GM21447 (cell line): ENCODE results near the gene EPS8L2.

Experiments used
- ATAC-seq: cut with Tn5 transposase; IDR thresholded peaks from one replicate; pipeline ENCODE4 v1.9.1; 2021; ENCODE audit not compliant: unreplicated experiment

The EPS8L2 gene

DNA sequence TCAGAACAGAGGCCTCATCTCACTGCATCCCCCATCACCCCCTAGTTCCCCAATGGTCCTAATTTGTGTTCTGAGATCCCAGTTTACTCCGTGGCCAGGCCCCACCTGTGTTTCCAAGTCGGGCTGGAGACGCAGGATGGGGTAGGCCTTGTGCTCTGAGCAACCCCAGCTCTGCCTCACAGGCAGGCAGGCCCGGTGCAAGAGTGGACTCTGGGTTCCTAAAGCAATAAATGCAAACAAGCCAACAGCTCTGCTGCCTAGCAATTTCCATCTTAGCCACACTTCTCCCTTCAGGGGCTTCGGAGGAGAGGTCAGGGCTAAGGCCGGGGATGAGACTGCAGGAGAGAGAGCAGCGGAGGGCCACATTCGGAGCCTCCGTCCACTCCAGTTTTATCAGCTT is 2.5 kb upstream of the EPS8L2 start:
- no peak for ATAC-seq

DNA sequence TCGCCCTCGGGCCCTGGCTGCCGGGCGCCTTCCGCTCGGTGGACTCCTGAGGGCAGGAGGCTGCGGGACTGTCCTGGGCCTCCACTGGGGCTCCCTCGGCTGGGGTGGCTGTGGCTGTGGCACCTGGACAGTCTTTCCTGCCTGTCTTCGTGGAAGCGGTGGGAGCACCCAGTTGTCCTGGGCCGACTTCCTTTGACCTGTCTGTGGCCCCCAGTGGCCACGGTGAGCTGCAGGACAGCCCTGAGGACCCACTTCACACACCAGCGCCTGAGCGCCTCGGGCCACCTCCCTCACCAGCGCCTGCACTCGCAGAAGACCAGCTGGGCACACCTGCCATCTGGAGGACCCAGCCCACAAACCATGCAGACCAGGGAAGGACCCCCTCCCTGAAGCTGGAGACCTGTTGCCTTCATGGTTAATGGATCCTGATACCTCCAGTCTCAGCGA is 1.8 kb upstream of the EPS8L2 start:
- no peak for ATAC-seq

DNA sequence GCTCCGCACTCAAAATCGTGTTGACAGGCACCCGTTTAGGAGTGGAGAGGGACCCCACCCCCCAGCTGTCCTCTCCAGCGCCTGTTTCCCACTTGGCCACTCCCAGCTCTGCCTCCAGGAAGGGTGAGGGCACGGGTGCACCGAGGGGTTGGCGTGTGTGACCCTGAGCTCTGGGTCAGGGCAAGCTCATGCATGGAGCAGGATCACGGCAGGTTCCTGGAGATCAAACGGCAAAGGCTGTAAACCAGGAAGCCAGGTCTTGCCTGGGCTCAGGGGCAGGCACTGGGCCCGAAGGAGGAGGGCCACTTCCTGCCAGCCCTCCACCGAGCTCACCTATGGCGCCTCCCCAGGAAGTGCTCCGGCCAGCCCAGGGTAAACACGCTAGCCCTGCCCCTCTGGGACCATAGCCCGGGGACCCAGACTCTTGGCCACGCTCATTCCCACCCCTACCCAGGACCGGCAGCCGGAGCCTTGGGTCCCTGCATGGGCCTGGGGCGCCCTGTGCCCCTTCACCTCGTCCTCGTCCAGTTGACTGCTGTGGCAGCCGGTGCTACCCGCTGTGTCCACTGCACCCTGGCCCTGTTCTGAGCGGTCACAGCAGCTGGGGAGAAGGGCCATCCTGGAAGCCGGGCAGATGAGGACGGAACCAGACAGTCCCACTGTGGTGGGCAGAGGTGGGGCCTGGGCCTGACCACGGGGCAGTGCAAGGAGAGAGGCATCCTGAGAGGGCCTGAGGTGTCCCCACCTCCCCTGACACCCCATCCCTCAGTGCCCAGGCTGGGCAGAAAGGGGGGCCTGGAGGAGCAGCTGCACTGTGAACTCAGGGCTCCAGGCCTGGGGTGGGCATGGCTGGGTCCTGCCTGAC is 1.0 kb upstream of the EPS8L2 start:
- ATAC-seq = no peak

DNA sequence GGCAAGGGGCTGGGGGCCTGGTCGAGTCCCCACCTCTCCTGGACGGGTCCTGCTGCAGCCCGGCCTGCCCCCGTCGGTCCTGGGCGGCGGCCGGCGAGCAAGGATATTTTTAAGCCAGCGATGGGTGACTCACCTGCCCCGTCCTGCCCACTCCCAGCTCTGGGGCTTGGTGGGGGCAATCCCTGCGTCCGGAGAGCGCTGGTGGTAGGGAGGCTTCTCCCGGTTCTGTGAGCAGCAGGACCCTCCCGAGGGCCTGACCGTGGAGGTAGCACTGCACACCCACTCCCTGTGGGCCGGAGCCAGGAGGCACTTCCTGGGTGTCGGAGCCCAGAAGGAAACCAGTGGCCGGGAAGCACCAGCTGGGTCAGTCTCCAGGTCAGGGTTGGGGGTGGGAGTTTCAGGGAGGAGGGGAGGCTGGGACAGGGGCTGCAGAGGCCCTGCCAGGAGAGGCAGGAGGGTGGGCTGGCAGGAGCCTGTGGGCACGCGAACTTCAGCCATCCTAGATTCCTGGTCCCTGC is 467 bp downstream of the EPS8L2 start:
- no peak for ATAC-seq

DNA sequence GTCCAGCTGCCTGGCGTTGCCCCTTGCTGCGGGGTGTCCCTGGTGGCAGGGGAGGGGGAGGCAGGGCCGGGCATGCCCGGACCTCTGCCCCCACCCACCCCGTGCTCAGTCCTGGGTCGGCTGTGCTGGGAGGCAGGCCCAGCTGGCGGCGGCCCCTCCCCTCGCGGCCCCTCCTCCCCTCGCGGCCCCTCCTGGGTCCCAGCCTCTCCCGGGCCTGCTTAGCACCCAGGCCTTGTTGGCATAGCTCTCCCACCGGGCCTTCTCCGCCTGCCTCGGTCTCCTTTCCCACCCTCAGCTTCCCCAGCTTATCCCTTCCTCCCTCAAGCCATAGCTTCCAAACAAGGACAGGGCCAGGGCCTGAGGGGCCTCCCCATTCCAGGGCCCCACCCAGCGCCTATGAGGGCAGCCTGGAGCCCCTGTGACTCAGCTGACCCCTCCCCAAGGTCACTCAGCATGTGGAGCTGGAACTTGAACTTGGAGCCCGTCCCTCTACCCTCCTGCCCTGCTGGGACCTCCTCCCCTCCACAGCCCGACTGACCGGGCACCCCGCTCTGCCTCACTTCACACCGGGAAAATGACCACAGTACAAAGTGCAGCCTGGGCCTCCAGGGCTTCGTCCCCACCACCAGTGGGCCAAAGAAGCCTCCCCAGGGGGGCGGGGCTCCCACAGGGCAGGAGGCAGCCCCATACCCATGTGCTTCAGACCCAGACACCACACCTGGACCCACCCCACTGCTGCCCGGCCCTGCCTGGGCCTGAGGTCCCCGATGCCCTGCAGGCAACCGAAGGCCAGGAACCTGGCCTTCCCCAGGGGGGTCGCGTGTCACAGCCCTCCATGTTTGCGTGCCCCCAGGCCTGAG is 1.2 kb downstream of the EPS8L2 start:
- no peak for ATAC-seq

DNA sequence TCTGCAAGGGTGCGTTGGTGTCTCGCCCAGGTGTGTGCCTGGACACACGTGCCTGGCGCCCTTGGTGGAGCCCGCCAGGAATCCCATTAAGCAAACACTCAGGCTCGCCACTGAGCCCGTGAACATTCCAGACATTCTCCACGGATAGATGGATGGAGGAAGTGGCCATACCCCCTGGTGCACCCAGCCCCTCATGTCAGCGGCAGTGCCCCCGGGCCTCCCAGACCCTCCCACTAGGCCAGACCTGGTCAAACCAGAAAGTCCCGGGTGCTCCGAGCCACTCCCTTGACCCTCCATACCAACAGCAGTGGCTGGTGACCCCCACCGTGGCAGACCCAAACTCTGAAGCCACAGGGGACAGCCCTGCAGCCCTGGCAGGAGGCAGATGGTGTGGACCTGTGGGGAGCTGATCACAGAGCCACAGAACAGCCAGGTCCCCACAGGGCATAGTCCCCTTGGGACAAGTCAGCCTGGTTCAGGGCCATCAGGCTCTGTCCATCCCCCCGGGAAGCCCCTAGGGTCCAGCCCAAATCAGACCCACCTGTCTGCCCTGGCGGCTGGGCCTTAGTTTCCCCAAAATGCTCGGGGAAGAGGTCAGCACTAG is 1.9 kb downstream of the EPS8L2 start:
- ATAC-seq = no peak

DNA sequence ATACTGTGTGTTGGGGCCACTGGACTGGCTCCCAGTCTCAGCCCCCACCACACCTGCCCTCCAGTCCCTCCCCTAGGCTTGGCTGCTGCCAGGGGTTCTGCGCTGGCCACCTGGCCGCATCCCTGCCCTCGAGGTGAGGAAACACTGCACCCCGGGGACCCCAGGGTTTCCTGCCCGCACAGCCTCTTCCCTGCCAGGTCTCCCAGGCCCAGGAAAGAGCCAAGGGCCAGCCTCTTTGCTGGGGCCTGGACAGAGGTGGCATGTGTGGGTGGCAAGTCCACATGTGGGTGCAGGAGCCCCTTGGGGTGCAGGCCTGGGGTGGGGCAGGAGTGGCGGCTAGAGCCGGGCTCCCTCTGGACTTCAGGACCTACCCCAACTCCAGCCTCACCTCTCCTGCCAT is 2.5 kb downstream of the EPS8L2 start:
- no peak for ATAC-seq

DNA sequence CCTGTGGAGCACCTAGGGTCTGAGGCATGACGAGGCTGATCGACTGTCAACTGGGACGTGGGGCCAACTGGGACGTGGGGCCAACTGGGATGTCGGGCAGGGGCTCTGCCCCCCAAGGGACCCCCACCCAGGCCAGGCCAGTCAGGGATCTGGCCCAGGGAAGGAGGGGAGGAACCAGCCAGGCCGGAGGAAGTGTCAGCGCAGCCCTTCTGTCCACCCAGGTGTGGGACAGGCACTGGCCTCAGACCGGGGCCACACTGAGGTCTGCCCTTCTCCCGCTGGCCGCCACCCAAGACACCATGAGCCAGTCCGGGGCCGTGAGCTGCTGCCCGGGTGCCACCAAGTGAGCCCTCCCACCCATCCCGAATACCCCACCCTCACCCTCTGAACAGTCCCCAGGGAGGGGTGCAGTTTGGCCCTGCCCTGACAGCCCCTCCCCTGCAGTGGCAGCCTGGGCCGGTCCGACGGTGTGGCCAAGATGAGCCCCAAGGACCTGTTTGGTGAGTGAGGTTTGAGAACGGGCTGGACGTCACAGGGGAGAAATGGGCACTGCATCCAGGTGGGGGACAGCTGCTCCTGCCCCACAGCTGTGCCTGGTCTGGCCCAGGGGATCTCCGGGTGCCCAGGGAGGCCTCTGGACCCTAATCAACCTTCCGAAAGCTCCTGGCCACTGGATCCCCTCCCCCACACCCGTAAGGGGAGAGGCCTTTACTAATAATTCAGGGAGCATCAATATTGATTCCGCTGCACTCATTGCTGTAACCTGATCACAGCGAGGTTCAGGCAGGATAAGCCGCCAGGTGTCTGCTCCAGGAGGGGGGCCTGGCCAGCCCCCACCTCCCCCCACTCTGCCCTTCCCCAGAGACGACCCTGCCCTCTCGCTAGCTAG is 3.3 kb downstream of the EPS8L2 start:
- no peak for ATAC-seq

DNA sequence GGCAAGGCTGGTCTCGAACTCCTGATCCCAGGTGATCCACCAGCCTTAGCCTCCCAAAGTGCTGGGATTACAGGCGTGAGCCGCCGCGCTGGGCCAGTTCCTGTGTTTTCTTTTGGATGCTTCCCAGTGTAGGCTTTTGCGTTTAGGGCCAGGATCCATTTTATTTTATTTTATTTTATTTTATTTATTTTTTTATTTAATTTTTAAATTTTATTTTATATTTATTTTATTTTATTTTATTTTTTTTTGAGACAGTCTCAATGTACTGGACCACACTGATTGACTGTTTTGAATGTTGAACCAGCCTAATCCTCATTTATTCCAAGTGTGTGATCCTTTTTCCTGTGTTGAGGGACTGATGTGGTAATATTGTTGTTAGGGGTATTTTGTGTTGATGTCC is 8.4 kb downstream of the EPS8L2 start:
- no peak for ATAC-seq

DNA sequence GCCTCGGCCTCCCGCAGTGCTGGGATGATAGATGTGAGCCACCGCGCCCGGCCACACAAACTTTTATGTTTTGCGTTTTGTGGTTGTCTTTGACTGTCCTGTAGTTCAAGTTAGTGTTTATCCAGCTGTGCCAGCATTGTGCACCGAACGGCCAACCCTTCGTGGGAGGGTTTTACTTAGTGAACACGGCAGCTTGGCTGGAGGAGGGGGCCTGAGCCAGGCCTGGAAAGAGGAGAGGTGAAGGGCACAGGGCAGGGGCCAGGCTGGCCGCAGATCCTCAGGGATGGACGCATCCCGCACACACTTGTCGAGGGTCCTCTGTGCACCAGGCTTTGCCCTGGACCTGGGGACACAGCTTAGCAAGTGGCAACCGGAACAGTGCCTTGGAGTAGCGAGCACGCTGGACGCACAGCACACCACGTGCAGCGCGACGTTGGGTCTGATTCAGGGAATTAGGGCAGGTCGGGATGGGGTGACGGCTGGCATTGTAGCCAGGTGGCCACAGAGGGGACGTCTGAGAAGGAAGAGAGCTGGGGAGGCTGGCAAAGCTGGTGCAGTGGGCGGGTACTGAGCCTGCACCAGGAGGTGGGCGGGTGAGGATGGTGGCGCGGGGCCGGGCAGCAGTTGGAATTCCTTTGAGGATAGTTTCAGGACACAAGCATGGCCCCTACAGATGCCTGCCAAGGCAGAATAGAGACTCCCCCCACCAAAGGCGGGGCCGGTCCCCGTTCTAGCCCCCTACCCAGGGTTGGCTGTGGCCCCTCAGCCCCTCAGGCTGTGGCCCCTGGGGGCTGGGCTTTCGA is 13.4 kb downstream of the EPS8L2 start:
- no peak for ATAC-seq

DNA sequence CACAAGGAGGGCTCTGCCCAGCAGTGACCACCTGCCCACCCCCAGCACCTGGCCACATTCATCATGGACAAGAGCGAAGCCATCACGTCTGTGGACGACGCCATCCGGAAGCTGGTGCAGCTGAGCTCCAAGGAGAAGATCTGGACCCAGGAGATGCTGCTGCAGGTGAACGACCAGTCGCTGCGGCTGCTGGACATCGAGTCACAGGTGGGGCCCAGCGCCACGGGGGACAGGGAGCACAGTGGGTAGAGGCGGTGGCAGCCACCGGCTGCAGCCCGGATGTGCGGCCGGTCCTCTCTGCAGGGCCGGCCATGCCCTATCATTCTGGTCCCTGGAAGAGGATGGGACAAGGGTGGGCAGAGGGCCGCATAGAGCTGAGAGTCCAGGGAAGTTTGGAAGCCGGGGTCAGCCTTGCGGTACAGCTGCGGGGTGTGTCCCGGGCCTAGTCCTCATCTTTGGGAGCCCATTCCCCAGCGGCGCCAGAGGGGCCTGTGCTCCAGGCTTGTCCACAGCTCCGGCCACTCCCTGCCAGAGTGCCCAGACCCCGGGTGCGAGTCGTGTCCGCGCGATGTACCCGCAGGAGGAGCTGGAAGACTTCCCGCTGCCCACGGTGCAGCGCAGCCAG is 14.1 kb downstream of the EPS8L2 start:
- ATAC-seq = no peak

DNA sequence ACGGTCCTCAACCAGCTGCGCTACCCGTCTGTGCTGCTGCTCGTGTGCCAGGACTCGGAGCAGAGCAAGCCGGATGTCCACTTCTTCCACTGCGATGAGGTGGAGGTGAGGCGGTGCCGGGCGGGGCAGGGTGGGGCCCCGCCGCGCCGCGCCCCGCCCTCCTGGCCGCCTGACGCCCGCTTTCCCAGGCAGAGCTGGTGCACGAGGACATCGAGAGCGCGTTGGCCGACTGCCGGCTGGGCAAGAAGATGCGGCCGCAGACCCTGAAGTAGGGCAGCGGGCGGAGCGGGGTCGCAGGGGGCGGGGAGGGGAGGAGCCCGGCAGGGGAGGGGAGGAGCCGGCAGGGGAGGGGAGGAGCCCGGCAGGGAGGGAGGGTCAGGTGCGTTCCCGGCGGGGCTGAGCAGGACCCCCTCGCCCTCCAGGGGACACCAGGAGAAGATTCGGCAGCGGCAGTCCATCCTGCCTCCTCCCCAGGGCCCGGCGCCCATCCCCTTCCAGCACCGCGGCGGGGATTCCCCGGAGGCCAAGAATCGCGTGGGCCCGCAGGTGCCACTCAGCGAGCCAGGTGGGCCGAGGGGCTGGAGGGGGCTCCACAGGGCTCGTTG is 14.7 kb downstream of the EPS8L2 start:
- no peak for ATAC-seq

DNA sequence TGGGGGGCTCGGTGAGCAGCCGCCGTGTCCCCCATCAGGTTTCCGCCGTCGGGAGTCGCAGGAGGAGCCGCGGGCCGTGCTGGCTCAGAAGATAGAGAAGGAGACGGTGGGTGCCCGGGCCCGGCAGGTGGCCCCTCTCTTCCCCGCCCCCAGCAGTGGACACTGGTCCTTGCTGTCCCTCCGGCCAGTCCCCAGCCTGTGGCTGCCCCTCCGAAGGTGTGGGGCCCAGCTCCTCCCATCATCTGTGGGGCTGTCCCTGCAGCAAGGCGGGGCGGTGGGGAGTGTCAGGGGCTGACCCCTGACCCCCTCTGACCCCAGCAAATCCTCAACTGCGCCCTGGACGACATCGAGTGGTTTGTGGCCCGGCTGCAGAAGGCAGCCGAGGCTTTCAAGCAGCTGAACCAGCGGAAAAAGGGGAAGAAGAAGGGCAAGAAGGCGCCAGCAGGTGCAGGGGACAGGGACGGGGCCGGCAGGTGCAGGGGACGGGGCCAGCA is 15.3 kb downstream of the EPS8L2 start:
- no peak for ATAC-seq

DNA sequence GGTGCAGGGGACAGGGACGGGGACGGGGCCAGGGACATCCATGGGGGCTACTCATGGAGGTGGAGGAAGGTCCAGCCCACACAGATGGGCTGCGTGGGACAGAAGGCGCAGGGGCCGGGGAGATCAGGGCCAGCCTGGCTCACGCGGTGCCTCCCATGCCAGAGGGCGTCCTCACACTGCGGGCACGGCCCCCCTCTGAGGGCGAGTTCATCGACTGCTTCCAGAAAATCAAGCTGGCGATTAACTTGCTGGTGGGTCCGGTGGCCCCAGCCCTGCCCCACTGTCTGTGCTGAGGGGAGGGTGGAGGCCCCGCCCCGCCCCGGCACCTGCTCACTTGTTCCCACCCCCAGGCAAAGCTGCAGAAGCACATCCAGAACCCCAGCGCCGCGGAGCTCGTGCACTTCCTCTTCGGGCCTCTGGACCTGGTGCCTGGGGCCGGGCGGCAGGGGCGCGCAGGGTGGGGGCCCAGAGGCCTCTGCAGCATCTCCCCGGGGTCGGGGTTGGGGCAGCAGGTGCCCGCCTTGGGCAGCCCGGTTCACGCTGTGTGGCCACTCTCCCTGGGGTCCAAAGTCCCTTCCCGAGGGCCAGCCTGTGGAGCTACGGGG is 15.8 kb downstream of the EPS8L2 start:
- ATAC-seq = no peak

DNA sequence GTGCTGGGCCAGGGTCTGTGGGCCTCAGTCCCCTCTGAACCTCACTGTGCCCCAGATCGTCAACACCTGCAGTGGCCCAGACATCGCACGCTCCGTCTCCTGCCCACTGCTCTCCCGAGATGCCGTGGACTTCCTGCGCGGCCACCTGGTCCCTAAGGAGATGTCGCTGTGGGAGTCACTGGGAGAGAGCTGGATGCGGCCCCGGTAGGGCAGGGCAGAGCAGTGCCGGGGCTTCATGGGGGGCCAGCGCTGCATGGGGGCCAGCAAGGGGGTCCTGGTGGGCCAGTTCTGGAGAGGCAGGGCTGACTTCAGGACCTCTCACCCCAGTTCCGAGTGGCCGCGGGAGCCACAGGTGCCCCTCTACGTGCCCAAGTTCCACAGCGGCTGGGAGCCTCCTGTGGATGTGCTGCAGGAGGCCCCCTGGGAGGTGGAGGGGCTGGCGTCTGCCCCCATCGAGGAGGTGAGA is 16.3 kb downstream of the EPS8L2 start:
- ATAC-seq = no peak

DNA sequence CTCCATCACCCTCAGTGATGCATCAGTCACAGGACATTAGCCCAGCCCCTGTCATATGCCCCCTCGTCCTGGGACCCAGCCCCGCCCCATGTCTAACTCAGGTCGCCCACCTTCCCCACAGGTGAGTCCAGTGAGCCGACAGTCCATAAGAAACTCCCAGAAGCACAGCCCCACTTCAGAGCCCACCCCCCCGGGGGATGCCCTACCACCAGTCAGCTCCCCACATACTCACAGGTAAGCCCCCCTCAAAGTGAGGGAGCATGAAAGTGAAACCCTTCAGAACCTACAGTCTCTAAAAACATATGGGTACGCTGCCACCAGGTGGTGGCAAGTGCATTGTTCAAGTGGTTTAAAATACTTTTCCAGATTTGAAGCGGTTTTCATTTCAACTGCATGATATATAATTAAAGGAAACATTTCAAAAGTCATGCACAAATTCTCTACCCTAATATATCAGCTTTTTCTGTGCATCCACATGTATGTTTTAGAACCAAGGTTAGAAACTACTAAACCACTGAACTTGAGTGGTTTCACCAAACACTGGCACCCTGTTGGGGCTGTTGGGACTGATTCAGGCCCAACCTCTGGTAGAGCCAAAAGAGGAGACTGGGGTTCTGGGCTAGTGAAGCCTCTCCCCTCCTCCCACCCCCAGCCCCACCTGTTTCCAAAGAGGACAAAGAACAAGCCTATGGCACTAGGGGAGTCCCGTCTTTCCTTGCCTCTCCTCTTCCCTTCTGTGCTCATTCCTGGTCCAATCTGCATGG is 17.3 kb downstream of the EPS8L2 start:
- ATAC-seq = no peak

DNA sequence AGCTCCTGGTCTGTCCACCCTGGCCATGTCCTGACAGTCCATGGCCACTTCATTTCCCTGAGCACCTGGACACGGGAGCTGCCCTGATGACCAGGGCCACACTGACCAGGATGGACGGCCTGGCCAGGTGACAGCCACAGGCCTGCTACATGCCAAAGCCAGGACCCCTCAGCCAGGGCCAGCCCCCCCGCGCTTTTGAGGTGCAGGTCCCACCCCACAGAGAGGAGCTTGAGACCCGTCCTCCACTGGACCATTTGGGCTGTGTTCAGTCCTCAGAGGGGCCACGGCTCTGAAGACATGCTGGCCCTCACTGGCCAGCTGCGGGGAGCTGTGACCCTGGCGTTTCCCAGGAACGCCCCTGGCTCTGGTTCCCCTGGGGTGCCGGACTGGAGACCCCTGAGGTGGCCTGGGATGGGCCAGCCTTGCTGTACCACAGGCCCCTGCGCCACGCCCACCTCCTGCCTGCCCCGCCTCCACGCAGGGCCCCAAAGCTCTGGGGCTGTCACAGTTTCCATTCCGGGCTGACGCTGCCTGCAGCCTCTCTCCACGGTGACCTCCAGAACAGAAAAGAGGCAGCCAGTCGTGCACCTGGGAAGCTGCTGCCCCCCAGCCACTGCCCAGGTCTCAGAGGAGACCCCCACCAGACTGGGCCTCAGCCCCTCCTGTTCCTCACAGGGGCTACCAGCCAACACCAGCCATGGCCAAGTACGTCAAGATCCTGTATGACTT is 18.2 kb downstream of the EPS8L2 start:
- no peak for ATAC-seq
